Jurkat, Clone E6-1 (cell line): ENCODE data around the gene NT5C1B.

Source experiments
- DNase-seq: peaks from one replicate; pipeline ENCODE4 v3.0.0-alpha.2; 2011; ENCODE audit warnings: low read depth, low spot score
- H3K4me3 ChIP-seq: 2 replicates; pipeline ENCODE4 v1.5.1; 2011; ENCODE audit warnings: mild to moderate bottlenecking, low read length, control low read depth, moderate library complexity

Gene NT5C1B

DNA sequence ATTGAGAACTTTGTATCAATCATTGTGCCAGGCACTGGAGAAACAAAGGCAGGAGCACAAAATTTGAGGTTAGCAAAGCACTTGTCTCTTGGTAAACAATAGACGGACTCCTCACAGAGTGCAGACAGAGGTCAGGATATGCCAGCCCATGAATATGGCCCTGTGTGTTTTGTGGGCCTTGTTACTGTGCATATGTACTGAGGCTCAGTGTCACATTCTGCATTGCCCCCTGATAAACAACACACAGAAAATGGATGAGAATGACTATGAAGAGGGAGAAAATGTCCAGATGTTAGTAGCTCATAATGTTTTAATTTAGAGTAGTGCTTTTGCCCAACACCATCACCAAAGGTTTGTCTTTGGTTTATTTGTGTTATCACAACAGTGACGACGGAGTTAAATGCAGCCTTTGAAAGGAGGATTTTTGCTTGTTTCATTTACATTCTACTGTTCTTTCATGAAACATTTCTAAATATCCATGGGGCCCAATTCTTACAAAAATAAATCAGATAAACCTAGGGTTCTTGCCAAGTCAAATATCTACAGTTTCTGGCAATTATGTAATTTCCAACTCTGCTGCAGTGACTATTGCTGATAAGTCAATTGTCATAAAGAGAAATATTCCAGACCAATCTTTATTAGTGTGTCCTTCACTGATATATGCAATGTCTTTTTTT is 14.6 kb upstream of the NT5C1B start:
- no peak for DNase-seq

DNA sequence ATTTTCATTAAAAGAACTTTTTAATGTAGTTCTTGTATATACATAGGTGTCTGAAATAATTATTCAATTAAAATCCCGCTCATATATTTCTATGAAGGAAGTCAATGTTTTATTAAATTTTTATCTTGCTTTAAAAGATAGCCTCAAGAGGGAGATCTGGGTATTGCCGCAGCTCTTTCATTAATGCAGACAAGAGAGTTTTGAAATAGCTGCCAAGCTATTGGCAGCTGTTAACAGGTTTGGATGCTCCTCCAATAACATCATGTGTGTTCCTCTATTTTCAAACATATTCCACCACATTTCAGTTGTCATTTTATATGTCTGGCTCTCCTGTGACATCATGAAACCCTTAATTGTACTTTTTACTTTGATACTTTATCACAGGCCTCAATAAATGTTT is 12.9 kb upstream of the NT5C1B start:
- no peak overlapping the region for H3K4me3 ChIP-seq
- DNase-seq, result no peak

More for the DNA sequence above, 14.6 kb upstream of the NT5C1B start:
- no peak overlapping the region for H3K4me3 ChIP-seq

DNA sequence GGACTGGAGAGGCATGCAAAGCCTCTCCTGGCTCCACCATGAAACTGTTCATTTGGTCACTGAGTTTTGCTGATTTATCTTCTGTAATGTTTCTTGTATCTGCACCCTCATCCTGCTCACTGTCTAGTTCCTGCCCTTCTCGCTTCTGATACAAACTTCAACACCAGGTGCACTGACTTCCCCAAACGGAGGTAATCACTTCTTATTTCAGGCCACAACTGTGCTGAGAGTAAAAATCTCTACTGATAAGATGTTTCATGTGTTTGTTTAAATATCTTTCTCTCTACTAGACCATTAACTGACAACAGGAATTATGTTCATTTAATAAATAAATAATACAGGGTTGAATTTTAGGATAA is 10.9 kb upstream of the NT5C1B start:
- H3K4me3 ChIP-seq, result no peak overlapping the region
- no peak for DNase-seq

DNA sequence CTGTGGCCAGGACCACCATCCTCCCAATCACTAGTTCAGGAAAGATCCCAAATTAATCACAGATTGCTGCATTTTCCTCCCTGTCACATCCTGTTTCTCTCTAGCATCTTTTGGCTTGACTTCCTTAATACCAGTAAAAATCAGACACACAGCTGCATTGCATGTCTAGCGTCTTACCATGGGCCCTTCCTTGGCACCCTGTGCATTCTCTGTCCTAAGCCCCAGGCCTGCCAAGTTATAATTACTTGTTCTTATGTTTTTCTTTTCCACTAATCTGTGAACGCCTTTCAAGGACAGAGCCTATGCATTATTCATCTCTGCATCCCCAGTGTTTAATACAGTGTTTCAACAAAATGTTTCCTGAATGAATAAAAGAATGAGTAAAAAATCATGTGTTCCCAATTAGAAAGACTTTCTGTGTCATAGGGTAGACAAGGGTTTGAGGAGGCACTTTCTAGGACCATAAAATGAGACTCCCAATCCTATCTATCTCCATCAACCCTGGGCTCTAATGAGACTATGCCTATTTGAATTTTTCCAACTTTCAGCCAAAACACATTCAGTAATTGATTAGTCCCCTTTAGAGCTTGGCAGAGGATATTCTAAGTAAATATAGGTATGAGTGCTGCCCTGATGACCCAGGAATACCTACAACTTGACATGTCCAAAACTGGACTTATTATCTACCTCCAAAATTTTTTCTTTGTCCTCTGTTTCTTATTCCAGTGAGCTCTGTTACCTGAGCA is 10.3 kb upstream of the NT5C1B start:
- no peak overlapping the region for H3K4me3 ChIP-seq
- no peak for DNase-seq

DNA sequence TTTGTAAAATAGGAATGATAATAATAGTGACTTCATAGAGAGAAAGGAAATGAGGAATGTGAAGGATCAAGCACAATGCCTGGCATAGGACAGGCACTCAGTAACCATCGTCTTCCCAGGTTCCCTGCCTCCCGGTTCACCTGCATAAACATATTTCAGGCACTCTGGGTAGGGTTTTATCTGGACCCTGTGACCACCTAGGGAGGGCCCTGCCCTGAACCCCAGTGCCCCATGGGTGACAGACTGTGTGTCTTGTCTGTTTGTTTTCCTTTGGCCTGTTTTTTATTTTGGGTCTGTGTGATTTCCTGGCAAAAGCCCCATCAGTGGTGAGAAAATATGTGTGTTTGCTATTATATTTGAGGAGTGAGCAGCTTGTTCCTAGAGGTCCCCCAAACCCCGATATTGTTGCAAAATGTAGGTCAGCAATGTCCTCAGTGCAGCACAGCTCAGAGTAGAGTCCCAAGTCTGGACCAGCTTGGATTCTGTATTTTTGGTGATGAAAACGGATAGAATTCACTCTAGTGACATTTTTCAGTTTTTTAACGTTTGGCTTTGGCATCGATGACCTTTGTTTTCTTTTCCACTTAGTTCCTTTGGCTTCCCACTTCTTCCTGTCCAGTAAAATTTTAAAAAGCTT is 9.6 kb upstream of the NT5C1B start:
- DNase-seq, result no peak
- no peak overlapping the region for H3K4me3 ChIP-seq

DNA sequence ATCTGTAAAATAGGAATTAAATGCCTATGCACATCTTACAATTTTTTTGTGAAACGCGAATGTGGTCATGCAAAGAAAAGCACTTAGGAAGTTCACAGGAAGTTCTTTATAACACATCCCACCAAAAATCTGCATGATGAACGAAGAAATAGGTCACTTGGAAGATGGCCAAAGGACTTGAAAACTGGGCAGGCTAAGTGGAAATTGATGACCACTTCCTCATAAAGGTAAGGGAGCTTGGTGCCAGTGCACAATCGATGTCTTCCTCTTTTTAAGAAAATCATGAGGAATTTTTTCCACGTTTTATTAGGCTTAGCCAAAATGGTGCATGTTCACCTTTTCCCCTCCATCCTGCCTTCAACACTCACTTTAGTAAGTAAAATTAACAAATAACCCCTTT is 8.2 kb upstream of the NT5C1B start:
- DNase-seq, result no peak
- H3K4me3 ChIP-seq, result no peak overlapping the region

DNA sequence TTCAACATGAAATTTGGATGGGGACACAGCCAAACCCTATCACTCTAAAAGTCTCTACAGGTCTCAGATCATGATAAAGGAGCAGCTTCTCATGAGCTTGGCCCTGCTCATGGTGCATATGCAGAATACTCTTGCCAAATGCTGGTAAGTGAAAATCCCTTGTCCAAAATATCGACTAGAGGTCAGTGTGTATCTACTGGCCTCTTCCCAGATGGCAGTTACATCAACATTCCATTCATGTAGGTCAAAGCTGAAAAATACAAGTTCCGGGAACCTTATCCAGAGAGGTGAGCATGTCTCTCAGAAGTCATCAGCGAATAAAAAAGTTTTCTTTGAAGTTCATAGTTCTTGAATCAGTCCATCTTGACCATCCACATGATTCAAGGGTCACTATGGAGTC is 7.6 kb upstream of the NT5C1B start:
- no peak for DNase-seq
- no peak overlapping the region for H3K4me3 ChIP-seq

DNA sequence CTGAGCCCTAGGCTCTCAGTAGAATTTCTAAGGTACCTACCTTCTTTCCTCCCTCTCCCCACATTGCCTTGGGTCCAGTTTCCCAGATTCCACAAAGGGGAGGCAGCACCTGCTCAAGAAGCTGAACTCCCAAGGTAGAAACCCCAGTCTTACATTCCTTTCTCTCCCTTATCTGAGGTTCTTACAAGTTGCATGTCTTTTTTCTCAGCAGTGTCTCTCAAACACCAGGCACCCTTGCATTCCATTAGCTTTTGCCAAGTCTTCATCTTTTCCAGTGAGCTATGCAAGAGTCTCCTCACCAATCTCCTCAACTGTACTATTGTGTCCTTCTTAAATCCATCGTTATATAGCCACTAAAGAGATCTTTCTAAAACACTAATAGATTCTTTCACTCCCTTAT is 4.1 kb upstream of the NT5C1B start:
- DNase-seq, result no peak
- no peak overlapping the region for H3K4me3 ChIP-seq

DNA sequence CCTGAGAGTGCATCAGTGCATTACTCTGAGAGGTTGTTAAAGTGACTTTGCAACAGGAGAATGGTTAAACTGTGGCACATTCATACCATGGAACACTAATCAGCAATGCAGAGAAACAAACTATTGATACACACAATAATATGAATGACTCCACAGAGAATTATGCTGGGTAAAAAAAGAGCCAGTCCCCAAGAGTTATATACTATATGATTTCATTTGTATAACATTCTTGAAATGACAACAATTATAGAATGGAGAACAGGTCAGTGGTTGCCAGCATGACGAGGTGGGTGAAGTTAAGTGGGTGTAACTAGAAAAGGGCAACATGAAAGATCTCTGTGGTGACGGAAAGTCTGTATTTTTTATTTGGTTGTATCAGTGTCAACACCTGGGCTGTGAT is 3.0 kb upstream of the NT5C1B start:
- no peak overlapping the region for H3K4me3 ChIP-seq
- DNase-seq, result no peak

DNA sequence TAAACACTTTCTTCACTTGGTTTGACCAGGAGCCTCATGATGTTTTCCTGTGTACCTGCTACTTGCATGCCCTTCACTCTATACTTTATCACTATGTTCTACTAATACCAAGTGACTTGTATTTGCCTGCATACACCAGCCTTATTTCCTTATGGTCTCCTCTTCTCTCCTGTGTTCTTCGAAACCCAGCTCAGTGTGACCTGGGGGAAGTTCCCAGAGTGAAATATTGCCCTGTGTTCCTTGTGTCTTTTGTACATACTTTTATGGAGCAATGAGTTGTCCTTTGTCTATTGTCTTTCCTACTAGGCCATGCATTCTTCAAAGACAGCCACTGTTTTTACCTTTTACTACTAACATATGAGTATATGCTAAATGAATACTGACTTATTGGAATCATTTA is 567 bp downstream of the NT5C1B start:
- DNase-seq, result no peak

DNA sequence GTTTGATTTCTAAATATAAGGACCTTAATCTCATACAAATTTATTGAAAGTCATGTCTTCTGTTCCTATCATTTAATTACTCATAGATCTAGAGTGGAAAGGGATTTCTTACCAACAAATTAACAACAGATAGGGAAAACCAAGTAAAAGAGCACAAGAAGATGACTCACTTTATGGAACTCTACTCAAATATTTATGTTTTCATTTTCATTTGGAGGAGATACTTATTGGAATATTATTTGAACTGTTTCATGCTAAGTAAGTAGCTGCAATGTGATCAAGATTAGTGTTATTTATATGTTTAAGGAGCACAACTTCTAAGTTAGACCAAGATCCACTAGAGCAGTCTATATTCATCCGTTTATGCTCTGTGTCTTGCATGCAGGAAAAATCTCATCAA is 1.3 kb downstream of the NT5C1B start:
- no peak for DNase-seq
- H3K4me3 ChIP-seq, result no peak overlapping the region

More for the DNA sequence above, 567 bp downstream of the NT5C1B start:
- no peak overlapping the region for H3K4me3 ChIP-seq

DNA sequence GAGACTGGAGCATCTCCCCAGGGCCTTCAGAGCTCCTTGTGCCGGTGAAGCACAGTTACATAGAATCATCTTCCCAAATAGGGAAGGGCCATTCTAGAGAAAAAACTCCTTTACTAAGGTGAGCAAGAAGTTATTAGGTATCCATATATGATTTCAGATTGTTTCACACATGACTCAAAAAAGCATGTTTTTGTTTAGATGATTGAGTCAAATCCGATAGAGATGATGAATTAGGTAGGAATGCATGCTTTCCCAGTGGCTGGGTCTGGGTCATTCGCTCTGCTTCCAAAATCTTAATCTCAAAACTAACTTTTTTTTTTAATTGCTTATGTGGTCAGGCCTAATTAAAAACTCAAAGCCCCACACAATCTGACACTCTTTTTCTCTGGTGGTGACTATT is 3.8 kb downstream of the NT5C1B start:
- DNase-seq, result no peak
- H3K4me3 ChIP-seq, result no peak overlapping the region

DNA sequence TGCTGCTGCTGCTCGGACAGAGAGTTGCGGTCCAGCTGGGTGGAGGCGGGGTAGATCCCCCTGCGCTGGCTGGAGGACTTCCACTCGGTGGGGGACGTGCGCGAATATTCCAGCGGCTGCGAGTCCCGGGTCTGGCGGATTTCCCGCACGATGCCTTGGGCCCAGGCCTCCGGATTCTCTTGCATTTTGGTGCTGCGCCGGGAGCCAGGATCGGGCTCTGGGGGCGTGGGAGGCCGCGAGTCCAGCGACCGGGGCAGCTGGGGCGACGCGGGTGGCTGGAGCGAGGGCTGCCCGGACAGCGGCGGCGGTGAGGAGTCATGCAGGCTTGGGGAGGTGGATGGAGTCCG is 4.8 kb downstream of the NT5C1B start:
- no peak overlapping the region for H3K4me3 ChIP-seq
- DNase-seq, result no peak

DNA sequence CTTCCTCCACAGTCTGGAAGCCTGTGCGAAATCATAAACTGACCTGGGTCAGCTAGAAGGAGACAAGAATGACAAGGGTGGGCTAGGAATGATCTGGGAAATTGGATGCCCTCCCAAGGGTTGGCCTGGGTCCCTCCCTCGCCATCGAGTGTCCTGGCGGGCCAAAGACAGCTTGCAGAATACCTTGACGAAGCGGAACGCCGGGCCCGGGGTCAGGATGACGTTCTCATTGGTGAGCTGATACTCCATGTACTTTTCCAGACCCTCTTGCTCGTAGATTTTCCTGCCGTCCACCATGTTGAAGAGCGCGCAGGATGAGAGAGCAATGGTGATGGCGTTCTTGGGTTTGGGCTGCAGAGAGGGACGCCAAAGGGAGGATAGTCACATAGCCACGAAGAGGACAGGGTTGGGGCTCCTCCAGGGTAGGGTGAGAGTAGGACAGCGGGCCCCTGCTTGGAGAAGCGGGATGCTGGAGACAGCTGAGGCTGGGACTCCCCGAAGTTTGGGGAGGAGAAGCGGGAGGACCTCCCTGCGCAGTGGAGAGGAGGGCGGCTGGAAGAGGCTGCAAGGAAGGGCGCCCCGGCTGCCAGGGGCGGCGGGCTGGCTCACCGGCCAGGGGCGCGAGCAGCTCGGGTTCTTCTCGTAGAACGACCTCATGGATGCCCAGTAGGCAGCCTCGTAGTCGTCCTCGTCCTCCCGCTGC is 5.3 kb downstream of the NT5C1B start:
- no peak for DNase-seq
- no peak overlapping the region for H3K4me3 ChIP-seq

DNA sequence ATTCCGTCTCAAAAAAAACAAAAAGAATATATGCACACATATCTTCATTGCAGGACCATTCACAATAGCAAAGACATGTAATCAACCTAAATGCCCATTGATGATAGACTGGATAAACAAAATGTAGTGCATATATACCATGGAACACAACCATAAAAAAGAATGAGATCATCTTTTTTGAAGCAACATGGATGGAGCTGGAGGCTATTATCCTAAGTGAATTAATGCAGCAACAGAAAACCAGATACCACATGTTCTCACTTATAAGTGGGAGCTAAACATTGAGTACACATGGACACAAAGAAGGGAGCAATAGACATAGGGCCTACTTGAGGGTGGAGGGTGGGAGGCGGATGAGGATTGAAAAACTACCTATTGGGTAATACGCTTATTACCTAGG is 8.8 kb downstream of the NT5C1B start:
- DNase-seq, result no peak
- no peak overlapping the region for H3K4me3 ChIP-seq

DNA sequence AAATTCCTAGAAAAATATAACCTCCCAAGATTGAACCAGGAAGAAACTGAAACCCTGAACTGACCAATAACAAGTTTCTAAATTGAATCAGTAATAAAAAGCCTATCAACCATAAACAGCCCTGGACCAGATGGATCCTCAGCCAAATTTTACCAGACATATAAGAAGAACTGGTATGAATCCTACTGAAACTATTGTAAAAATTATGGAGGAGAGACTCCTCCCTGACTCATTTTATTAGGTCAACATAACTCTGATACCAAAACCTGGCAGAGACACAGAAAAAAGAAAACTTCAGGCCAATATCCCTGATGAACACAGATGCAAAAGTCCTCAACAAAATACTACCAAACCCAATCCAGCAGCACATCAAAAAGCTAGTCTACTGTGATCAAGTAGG is 11.3 kb downstream of the NT5C1B start:
- H3K4me3 ChIP-seq, result no peak overlapping the region
- no peak for DNase-seq

DNA sequence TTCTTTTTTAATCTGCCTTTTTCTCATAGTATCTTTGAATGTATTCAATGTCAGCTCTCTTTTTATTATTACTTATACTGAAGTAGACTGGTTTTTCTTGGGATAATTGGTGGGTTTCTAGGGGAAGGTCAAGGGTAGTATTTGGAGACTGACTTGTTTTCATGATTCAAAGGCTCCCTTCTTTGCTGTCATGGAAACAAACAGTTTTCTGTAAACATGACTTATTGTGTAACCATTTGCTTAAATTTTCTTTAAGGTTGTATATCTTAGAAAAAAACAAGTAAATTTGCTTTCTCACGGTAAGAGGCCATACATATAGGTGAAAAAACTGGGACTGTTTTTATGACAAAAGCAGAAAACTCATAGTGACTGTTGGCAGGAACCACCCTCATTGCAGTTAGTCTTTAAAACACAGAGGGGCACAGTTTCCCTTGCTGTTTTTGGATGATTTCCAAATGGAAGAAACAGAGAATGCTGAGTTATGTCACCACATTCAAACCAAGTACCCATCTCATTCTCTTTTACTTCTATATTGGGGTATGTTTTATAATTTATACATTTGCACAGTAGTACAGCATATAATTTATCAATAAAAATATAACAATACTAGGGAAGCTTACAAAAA is 23.1 kb downstream of the NT5C1B start:
- H3K4me3 ChIP-seq, result no peak overlapping the region
- DNase-seq, result no peak

DNA sequence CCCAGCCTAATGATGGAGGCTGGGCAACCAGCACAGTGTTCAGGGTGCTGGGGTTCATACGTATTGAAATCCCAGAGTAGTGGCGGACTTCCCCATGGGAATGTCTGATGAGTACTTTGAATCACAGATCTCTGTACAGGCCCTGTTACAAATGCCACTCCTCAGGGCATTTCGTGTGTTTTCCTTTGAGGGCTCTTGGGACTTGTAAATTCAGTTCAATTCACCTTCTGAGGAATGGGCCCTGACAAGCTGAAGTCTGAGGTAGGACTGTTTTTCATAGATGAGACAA is 28.6 kb downstream of the NT5C1B start:
- H3K4me3 ChIP-seq, result peak overlapping the region; percentile 69
- DNase-seq, result no peak

DNA sequence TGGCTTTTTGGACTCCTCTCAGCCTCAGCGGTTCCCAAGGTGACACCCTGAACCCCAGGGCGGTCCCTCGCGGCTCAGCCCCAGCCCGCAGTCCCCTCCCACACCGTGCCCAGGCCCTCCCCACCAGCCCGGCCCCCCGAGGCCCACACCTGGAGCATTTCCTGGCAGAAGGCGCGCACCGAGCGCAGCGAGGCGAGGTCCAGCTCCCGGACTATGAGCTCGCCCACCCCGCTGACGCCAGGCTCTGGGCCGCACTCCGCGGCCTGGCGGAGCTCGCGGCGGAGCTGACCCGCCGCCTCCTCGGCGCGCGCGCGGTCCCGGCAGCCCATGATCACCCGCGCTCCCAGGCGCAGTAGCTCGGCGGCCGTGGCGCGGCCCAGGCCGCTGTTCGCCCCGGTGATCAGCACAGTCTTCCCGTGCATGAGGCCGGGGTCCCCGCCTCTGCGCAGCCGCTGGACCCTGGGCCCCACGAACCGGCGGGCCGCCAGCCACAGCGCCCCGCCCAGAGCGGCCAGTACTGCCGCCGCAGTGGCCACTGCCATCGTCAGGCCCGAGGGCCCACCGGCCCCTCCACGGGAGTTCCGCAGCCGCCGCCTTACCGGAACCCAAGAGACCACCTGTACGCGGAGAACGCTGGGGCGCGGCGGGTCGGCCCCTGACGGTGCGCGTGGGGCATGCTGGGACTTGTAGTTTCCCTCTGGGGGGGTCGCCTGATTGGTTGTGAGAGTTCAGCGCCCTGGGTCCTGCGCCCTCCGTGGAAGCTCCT is 29.2 kb downstream of the NT5C1B start, which contains the start of gene RDH14:
Gene RDH14 (minus strand): TSS at position 623 of the 766 bp plus-strand sequence. CDS start 81 bp downstream, at position 542.
- peak; percentile 90 for DNase-seq
- H3K4me3 ChIP-seq, result peak within 1 kb of the TSS; percentile 69
